SU-DHL-6 (cell line): Measurements from ENCODE around the gene CAMK2D.

Experiments
- CTCF ChIP-seq: fragments of 200-600 bp; sonication (generic); IDR thresholded peaks from one replicate; pipeline ENCODE4 v1.5.1; 2017; ENCODE audit warnings: antibody characterized with exemption, mild to moderate bottlenecking, low read length, moderate library complexity; ENCODE audit not compliant: insufficient read depth, poor library complexity, severe bottlenecking
- EZH2phosphoT487 ChIP-seq: fragments of 200-600 bp; sonication (generic), shearing (Covaris generic); conservative IDR thresholded peaks from 2 replicates; pipeline ENCODE4 v1.6.1; 2018; ENCODE audit warnings: mild to moderate bottlenecking, antibody characterized with exemption, low read length, moderate library complexity, mixed read lengths

GRCh38 chr4:113476800-113477199, 284.7 kb downstream of the CAMK2D start:
- TF ChIP-seq EZH2phosphoT487 (no peak), CTCF (no peak)
